Suprapubic skin (tissue), 4 donors: ENCODE data around the gene RSPO3. TPM values are rescaled to one million over a fixed set of nuclear protein-coding genes. Genes with fewer than 3 reads are reported as not detected.

ENCODE experiments used
- DNase-seq, 2 donors: peaks; one replicate each; pipeline ENCODE4 v3.0.0-alpha.2; 2019; ENCODE audit warnings: low spot score in 2 of 2
- H3K27ac ChIP-seq: fragments of 200-600 bp; sonication (generic); one replicate; pipeline ENCODE4 v1.5.1; 2019
- H3K27me3 ChIP-seq: fragments of 200-600 bp; sonication (generic); one replicate; pipeline ENCODE4 v1.5.1; 2019
- H3K36me3 ChIP-seq: fragments of 200-600 bp; sonication (generic); one replicate; pipeline ENCODE4 v1.5.1; 2019
- H3K4me1 ChIP-seq: fragments of 200-600 bp; sonication (generic); one replicate; pipeline ENCODE4 v1.5.1; 2019
- H3K4me3 ChIP-seq: fragments of 200-600 bp; sonication (generic); one replicate; pipeline ENCODE4 v1.5.1; 2019; ENCODE audit warnings: mild to moderate bottlenecking
- H3K9me3 ChIP-seq: fragments of 200-600 bp; sonication (generic); one replicate; pipeline ENCODE4 v1.5.1; 2019
- CTCF ChIP-seq, 2 donors: fragments of 200-600 bp in 1 of 2; fragments of 450-650 bp in 1 of 2; sonication (generic) in 1 of 2; IDR thresholded peaks; one replicate each; pipeline ENCODE4 v1.5.1; 2016 to 2019; ENCODE audit warnings: antibody characterized with exemption in 2 of 2, mild to moderate bottlenecking in 1 of 2, moderate library complexity in 1 of 2
- EP300 ChIP-seq: sonication (generic); formaldehyde crosslinking; IDR thresholded peaks from one replicate; pipeline ENCODE4 v1.6.1; 2017; ENCODE audit warnings: antibody characterized with exemption
- POLR2A ChIP-seq, 2 donors: fragments of 450-650 bp; IDR thresholded peaks; one replicate each; pipeline ENCODE4 v1.6.1; 2017; ENCODE audit warnings: antibody characterized with exemption in 2 of 2, mild to moderate bottlenecking in 2 of 2, moderate library complexity in 2 of 2
- POLR2AphosphoS5 ChIP-seq, 3 donors: sonication (generic); formaldehyde crosslinking; IDR thresholded peaks; one replicate each; pipeline ENCODE4 v1.6.1; 2017; ENCODE audit warnings: antibody characterized with exemption in 3 of 3
- WGBS: methylation state at CpG from one replicate; pipeline ENCODE4 v1.1.5; 2018; 5-methylcytosine and 5-hydroxymethylcytosine counted together
- total RNA-seq, 4 donors: library from RNA; depleted of rRNA; stranded (reverse); fragments of >200 nt; gene quantifications; one replicate each; pipeline ENCODE4 v1.1.0, GENCODE V29; 2016

RSPO3 gene
- total RNA-seq, 4 donors from 2014 or later: 0.39 to 3.2 (median 1.1) TPM

- no peak overlapping the region for H3K27ac ChIP-seq
- no peaks in the 10 kb centered on the region for H3K36me3 ChIP-seq
- no peak overlapping the region for H3K4me3 ChIP-seq
- TF ChIP-seq POLR2A (IDR thresholded peaks at IDR 0.05) (no peak), POLR2AphosphoS5 (IDR thresholded peaks at IDR 0.05) (no peak), CTCF (IDR thresholded peaks at IDR 0.05) (no peak), EP300 (no peak)
- no peak for DNase-seq
- H3K27me3 ChIP-seq: peaks cover 4% of the 10 kb centered on the region
- H3K4me1 ChIP-seq: no peaks in the 10 kb centered on the region
- WGBS: 91% methylated on average over 3 of the region's 3 CpGs
- H3K9me3 ChIP-seq: no peaks in the 10 kb centered on the region
Observed at GRCh38 chr6:127110712-127111111, 7.8 kb upstream of the RSPO3 start.

GRCh38 chr6:127111526-127111925 is 6.9 kb upstream of the RSPO3 start:
- Histone ChIP-seq H3K27me3 (peaks cover 4% of the 10 kb centered on the region), H3K4me1 (no peaks in the 10 kb centered on the region), H3K27ac (no peak overlapping the region), H3K4me3 (no peak overlapping the region), H3K9me3 (no peaks in the 10 kb centered on the region), H3K36me3 (no peaks in the 10 kb centered on the region)
- no peak for DNase-seq
- no peak for TF ChIP-seq CTCF (IDR thresholded peaks at IDR 0.05)
- no peak for TF ChIP-seq POLR2AphosphoS5 (IDR thresholded peaks at IDR 0.05)
- TF ChIP-seq POLR2A (IDR thresholded peaks at IDR 0.05): no peak
- TF ChIP-seq EP300: no peak
- 70% methylated on average over 4 of the region's 4 CpGs for WGBS

GRCh38 chr6:127114214-127114760 is 4.2 kb upstream of the RSPO3 start:
- Histone ChIP-seq H3K36me3 (no peaks in the 10 kb centered on the region), H3K9me3 (no peaks in the 10 kb centered on the region), H3K4me1 (peaks cover 11% of the 10 kb centered on the region), H3K4me3 (no peak overlapping the region), H3K27ac (no peak overlapping the region), H3K27me3 (peaks cover 30% of the 10 kb centered on the region)
- no peak for DNase-seq
- TF ChIP-seq CTCF (IDR thresholded peaks at IDR 0.05): no peak
- TF ChIP-seq POLR2A (IDR thresholded peaks at IDR 0.05): no peak
- WGBS: 55% methylated on average over 1 of the region's 1 CpG

- WGBS: 81% methylated on average over 2 of the region's 2 CpGs
- Histone ChIP-seq H3K4me1 (peaks cover 20% of the 10 kb centered on the region), H3K27me3 (peaks cover 39% of the 10 kb centered on the region), H3K9me3 (no peaks in the 10 kb centered on the region), H3K4me3 (no peak overlapping the region), H3K36me3 (no peaks in the 10 kb centered on the region), H3K27ac (no peak overlapping the region)
- no peak for DNase-seq
- TF ChIP-seq POLR2A (IDR thresholded peaks at IDR 0.05) (no peak), CTCF (IDR thresholded peaks at IDR 0.05) (no peak), POLR2AphosphoS5 (IDR thresholded peaks at IDR 0.05) (no peak)
Observed at GRCh38 chr6:127115084-127115655, 3.3 kb upstream of the RSPO3 start.

GRCh38 chr6:127115746-127116145 is 2.7 kb upstream of the RSPO3 start:
- H3K9me3 ChIP-seq: no peaks in the 10 kb centered on the region
- H3K4me1 ChIP-seq: peaks cover 26% of the 10 kb centered on the region
- no peaks in the 10 kb centered on the region for H3K36me3 ChIP-seq
- no peak for TF ChIP-seq EP300
- no peak for TF ChIP-seq POLR2A (IDR thresholded peaks at IDR 0.05)
- TF ChIP-seq POLR2AphosphoS5 (IDR thresholded peaks at IDR 0.05): no peak
- no peak for TF ChIP-seq CTCF (IDR thresholded peaks at IDR 0.05)
- H3K4me3 ChIP-seq: no peak overlapping the region
- H3K27me3 ChIP-seq: peaks cover 44% of the 10 kb centered on the region
- WGBS: 59% methylated on average over 3 of the region's 3 CpGs
- no peak overlapping the region for H3K27ac ChIP-seq
- DNase-seq: no peak
